ENCODE data around the gene LIM2.

DNA sequence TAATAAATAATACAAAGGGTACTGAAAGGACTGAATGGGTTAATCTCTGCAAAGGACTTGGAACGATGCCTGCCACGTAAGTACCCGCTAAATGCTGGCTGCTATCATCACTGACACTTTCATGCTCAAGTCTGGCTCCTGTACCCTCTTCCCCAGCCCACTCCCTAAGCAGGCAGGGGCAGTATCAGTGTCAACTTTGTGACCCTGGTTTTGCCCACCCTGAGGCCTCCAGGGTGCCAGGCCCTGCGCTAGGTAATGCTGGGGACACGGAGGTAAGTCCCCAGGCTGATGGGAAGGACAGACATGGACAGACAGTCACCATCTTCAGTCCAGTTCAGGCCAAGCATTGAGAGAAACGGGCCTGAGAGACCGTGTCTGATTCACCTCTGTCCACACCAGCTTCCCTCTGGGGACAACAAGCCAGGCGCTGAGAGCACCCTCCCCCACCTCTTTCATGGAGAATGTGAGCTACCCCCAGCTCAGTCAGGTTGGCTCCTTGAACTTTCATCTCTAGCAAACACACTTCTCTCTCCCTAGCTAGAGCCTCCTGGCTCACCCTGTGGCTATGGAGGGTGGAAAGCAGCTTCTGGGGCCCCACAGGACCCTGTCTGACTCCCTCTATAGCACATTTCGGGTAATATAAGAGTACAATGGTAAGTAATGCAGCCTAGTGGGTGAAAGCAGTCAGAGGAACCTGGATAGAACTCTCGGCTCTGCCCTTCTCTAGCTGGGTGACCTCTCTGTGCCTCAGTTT is 22.4 kb downstream of the LIM2 start:
- TF ChIP-seq TARDBP (IDR thresholded peaks at IDR 0.05) (no peak), NFRKB (IDR thresholded peaks at IDR 0.05) (no peak), ELF4 (IDR thresholded peaks at IDR 0.05) (no peak), ZNF384 (IDR thresholded peaks at IDR 0.05) (no peak), SP1 (IDR thresholded peaks at IDR 0.05) (no peak), HDGF (IDR thresholded peaks at IDR 0.05; ENCODE audit: borderline replicate concordance) (no peak), FOXK2 (IDR thresholded peaks at IDR 0.05) (no peak), FOXM1 (IDR thresholded peaks at IDR 0.05; ENCODE audit: borderline replicate concordance) (no peak), ARNT (IDR thresholded peaks at IDR 0.05) (no peak), L3MBTL2 (conservative IDR thresholded peaks at IDR 0.05) (no peak), SUZ12 (IDR thresholded peaks at IDR 0.05) (no peak)

Data from HEK293T (cell line).